ENCODE measurements around the gene C4orf50. TPM values are rescaled to one million over a fixed set of nuclear protein-coding genes. Genes with fewer than 3 reads are reported as not detected.

Gene C4orf50
- polyA plus RNA-seq, 1 donor from 2014 or later, result 1.6 TPM

- H3K9me3 ChIP-seq (ENCODE audit: low read length), result no peaks in the 10 kb centered on the region
- no peaks in the 10 kb centered on the region for H3K9me2 ChIP-seq (ENCODE audit: insufficient read depth, low read length)
- no peaks in the 10 kb centered on the region for H3K36me3 ChIP-seq (ENCODE audit: insufficient read depth, low read length)
- H4K20me1 ChIP-seq (ENCODE audit: insufficient read depth), result no peaks in the 10 kb centered on the region
- no peak overlapping the region for H3K27ac ChIP-seq (ENCODE audit: low read length)
- no peak overlapping the region for H3K9ac ChIP-seq (ENCODE audit: low read length)
- no peak for TF ChIP-seq SMC3 (conservative IDR thresholded peaks at IDR 0.05; ENCODE audit: poor library complexity)
- no peak overlapping the region for H3K4me2 ChIP-seq (ENCODE audit: low read length)
- no peaks in the 10 kb centered on the region for H3K79me2 ChIP-seq (replicated peaks; ENCODE audit: insufficient read depth, low read length)
- H2AFZ ChIP-seq (ENCODE audit: low read depth, low read length), result no peak overlapping the region
- H3F3A ChIP-seq (ENCODE audit: insufficient read depth, low read length, poor library complexity, severe bottlenecking), result no peaks in the 10 kb centered on the region
- H3K27me3 ChIP-seq (ENCODE audit: insufficient read depth, low read depth, low read length), result peaks cover 2% of the 10 kb centered on the region
- no peak overlapping the region for H3K4me3 ChIP-seq (ENCODE audit: low read length)
Observed at GRCh38 chr4:5932035-5932568, 86.1 kb downstream of the C4orf50 start.

- Histone ChIP-seq H3F3A (ENCODE audit: insufficient read depth, low read length, poor library complexity, severe bottlenecking) (no peaks in the 10 kb centered on the region), H3K9me3 (ENCODE audit: low read length) (no peaks in the 10 kb centered on the region), H3K27ac (ENCODE audit: low read length) (no peak overlapping the region), H3K4me2 (ENCODE audit: low read length) (no peak overlapping the region), H3K9ac (ENCODE audit: low read length) (no peak overlapping the region), H3K4me3 (ENCODE audit: low read length) (no peak overlapping the region), H4K20me1 (ENCODE audit: insufficient read depth) (no peaks in the 10 kb centered on the region), H3K36me3 (ENCODE audit: insufficient read depth, low read length) (no peaks in the 10 kb centered on the region), H2AFZ (ENCODE audit: low read depth, low read length) (no peak overlapping the region), H3K27me3 (ENCODE audit: insufficient read depth, low read depth, low read length) (peaks cover 2% of the 10 kb centered on the region), H3K79me2 (replicated peaks; ENCODE audit: insufficient read depth, low read length) (no peaks in the 10 kb centered on the region), H3K9me2 (ENCODE audit: insufficient read depth, low read length) (no peaks in the 10 kb centered on the region)
- TF ChIP-seq REST (IDR thresholded peaks at IDR 0.05; ENCODE audit: borderline replicate concordance) (no peak), POLR2AphosphoS5 (IDR thresholded peaks at IDR 0.05) (no peak), TAF1 (IDR thresholded peaks at IDR 0.05; ENCODE audit: low read depth) (no peak), EP300 (conservative IDR thresholded peaks at IDR 0.05; ENCODE audit: poor library complexity, severe bottlenecking) (no peak), CTCF (IDR thresholded peaks at IDR 0.05; ENCODE audit: poor library complexity, severe bottlenecking) (no peak), RAD21 (conservative IDR thresholded peaks at IDR 0.05) (no peak), SMC3 (conservative IDR thresholded peaks at IDR 0.05; ENCODE audit: poor library complexity) (no peak), MXI1 (conservative IDR thresholded peaks at IDR 0.05; ENCODE audit: poor library complexity, severe bottlenecking) (no peak), EZH2 (IDR thresholded peaks at IDR 0.05; ENCODE audit: borderline replicate concordance, insufficient read depth, low read length, poor library complexity, severe bottlenecking) (no peak)
Observed at GRCh38 chr4:5931526-5931925, 86.7 kb downstream of the C4orf50 start.

DNA sequence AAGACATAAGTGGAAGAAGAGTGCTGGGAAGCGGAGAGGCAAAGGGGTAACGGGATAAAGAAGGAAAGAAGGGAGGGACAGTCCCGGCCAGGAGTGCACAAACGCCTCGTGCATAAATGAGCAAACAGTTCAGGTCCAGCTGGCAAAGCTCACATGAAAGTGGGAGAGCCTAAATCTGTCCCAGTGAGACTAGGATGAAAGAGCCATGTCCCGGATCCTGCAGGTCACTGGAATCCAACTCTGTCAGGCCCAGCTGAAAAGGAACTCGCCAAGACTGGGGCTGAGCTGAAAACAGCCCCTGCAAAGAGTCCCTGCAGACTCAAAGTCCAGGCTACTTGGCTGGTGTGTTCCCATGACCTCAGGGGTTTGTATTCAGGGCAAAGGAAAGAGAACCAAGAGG is 87.4 kb downstream of the C4orf50 start:
- Histone ChIP-seq H4K20me1 (ENCODE audit: insufficient read depth) (no peaks in the 10 kb centered on the region), H2AFZ (ENCODE audit: low read depth, low read length) (no peak overlapping the region), H3K9ac (ENCODE audit: low read length) (no peak overlapping the region), H3K79me2 (replicated peaks; ENCODE audit: insufficient read depth, low read length) (no peaks in the 10 kb centered on the region), H3F3A (ENCODE audit: insufficient read depth, low read length, poor library complexity, severe bottlenecking) (no peaks in the 10 kb centered on the region), H3K9me2 (ENCODE audit: insufficient read depth, low read length) (no peaks in the 10 kb centered on the region), H3K9me3 (ENCODE audit: low read length) (no peaks in the 10 kb centered on the region), H3K27ac (ENCODE audit: low read length) (no peak overlapping the region), H3K36me3 (ENCODE audit: insufficient read depth, low read length) (no peaks in the 10 kb centered on the region), H3K4me3 (ENCODE audit: low read length) (no peak overlapping the region), H3K4me2 (ENCODE audit: low read length) (no peak overlapping the region), H3K27me3 (ENCODE audit: insufficient read depth, low read depth, low read length) (peaks cover 2% of the 10 kb centered on the region)
- TF ChIP-seq EP300 (conservative IDR thresholded peaks at IDR 0.05; ENCODE audit: poor library complexity, severe bottlenecking) (no peak), SMC3 (conservative IDR thresholded peaks at IDR 0.05; ENCODE audit: poor library complexity) (no peak), MXI1 (conservative IDR thresholded peaks at IDR 0.05; ENCODE audit: poor library complexity, severe bottlenecking) (no peak), EZH2 (IDR thresholded peaks at IDR 0.05; ENCODE audit: borderline replicate concordance, insufficient read depth, low read length, poor library complexity, severe bottlenecking) (no peak), RAD21 (conservative IDR thresholded peaks at IDR 0.05) (no peak), CTCF (IDR thresholded peaks at IDR 0.05; ENCODE audit: poor library complexity, severe bottlenecking) (no peak), TAF1 (IDR thresholded peaks at IDR 0.05; ENCODE audit: low read depth) (no peak)
